ENCODE data around the gene CCNT2.
"Not testable (repeated sequence)": the region's sequence is repeated elsewhere in the genome, so short reads cannot be mapped to it uniquely, and the experiment has no call there.

The CCNT2 gene

DNA sequence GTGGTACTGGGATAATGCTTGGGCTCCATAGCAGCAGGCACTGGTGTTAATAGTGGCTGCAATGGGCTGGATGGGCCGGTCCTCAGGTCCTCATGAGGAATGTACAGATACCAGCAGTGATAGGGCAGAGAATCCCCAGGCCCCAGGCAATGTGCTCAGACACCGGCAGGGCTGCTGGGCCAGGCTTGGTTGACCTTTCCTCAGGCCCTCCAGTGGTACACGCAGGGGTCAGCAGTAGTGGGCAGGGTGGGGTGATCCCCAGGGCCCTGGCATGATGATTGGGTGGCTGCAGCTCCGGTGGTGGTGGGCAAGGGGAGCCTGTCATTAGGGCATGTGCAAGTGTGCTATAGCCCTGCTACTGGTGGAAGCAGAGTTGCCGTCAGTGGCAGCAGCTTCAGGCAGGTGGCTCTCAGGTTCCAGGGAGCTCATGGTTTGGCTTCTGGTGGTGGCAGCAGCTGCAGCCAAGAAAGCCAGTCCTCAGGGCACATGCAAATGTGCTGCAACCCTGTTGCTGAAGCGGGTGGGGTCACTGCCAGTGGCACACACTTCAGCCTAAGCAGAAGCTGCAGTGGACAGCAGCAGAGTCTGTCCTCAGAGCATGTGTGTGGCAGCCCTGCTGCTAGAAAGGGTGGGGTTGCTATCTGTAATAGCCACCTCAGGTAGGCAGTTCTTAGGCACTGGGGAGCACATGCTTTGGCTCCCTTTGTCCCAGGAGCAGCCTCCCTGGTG is 56.8 kb downstream of the CCNT2 start:
- TF ChIP-seq, protein P1, sequence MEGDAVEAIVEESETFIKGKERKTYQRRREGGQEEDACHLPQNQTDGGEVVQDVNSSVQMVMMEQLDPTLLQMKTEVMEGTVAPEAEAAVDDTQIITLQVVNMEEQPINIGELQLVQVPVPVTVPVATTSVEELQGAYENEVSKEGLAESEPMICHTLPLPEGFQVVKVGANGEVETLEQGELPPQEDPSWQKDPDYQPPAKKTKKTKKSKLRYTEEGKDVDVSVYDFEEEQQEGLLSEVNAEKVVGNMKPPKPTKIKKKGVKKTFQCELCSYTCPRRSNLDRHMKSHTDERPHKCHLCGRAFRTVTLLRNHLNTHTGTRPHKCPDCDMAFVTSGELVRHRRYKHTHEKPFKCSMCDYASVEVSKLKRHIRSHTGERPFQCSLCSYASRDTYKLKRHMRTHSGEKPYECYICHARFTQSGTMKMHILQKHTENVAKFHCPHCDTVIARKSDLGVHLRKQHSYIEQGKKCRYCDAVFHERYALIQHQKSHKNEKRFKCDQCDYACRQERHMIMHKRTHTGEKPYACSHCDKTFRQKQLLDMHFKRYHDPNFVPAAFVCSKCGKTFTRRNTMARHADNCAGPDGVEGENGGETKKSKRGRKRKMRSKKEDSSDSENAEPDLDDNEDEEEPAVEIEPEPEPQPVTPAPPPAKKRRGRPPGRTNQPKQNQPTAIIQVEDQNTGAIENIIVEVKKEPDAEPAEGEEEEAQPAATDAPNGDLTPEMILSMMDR (IDR thresholded peaks at IDR 0.05; ENCODE audit: low read length, missing control alignments), result no peak
- no peak for DNase-seq (ENCODE audit: low read depth)
- H3K4me3 ChIP-seq (replicated peaks; ENCODE audit: low read depth, low read length), result no peak overlapping the region

DNA sequence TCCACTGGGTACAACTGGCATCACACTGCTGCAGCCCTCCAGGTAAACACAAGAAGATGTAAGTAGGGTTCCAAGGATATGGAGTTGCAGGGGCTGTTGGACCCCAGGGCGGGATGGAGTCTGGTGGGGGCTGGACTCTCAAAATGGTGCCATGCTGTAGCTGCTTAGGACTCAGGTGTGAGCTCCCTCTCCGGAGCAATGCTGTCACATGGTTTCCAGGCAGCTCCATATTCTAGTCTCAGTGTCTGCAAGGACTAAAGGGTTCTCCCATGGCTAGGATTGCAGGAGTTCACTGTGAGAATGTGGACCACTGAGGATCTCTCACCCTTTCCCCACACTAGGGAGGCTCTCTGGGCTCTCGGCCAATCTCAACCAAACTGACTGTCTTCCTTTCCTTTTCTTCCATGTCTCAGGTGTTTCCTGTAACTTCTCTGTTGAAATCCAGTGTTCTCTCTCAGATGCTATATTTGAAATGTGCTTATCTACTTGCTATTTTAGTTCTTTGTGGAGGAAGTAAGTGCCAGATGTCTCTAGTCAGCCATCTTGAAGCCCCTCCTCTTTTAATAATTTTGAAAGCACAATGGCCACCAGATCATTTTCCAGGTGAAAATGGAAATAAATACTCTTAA is 57.6 kb downstream of the CCNT2 start:
- DNase-seq (ENCODE audit: low read depth), result peak; percentile 6
- TF ChIP-seq, protein P1 (IDR thresholded peaks at IDR 0.05; ENCODE audit: low read length, missing control alignments), result no peak
- no peak overlapping the region for H3K4me3 ChIP-seq (replicated peaks; ENCODE audit: low read depth, low read length)

DNA sequence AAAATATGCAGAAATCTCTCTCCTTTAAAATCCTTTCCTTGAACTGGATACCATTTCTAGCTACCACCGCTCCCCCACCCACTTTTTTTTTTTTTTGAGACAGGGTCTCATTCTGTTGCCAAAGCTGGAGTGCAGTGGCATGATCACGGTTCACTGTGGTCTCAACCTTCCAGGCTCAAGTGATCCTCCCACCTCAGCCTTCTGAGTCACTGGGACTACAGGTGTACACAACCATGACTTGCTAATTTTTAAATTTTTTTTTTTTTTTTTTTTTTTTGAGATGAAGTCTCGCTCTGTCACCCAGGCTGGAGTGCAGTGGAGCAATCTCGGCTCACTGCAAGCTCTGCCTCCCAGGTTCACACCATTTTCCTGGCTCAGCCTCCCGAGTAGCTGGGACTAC is 58.5 kb downstream of the CCNT2 start:
- not testable (repeated sequence) for DNase-seq (ENCODE audit: low read depth); H3K4me3 ChIP-seq (replicated peaks; ENCODE audit: low read depth, low read length)

DNA sequence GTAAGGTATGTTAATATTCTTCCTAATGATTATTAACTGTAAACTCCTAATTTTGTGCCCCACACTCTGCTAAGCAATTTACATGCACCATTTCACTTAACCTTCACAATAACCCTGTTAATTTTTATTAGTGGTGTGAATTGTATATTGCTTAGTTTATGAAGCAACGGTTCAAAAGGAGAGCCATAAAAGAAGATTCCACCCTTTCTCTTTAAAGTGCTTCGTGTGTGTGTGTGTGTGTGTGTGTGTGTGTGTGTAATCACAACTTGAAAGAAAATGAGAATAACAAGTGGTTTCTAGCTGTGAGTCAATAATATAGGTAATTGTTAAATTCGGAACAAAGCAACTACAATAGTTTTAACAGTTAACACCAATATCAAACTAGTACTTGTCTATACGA is 60.6 kb downstream of the CCNT2 start:
- no peak overlapping the region for H3K4me3 ChIP-seq (replicated peaks; ENCODE audit: low read depth, low read length)
- no peak for DNase-seq (ENCODE audit: low read depth)
- TF ChIP-seq, protein P1 (IDR thresholded peaks at IDR 0.05; ENCODE audit: low read length, missing control alignments), result no peak

DNA sequence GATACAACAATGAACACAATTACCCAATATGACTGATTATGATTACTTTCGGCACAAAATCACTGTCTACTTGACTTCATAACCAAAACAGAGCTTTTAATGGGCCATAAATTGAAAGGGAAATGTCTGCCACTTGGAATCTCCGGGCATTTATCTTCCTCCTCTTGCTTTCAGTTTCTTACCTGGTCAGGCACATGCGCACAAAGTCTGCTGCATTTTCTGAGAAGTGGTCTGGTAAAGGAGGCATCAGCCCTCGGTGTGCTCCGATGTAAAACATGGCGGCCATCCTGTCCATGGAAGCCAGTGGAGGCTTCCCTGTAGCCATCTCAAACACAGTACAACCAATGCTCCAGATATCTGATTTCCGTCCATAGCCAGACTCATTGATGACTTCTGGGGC is 62.0 kb downstream of the CCNT2 start:
- TF ChIP-seq, protein P1 (IDR thresholded peaks at IDR 0.05; ENCODE audit: low read length, missing control alignments), result no peak
- DNase-seq (ENCODE audit: low read depth), result no peak
- H3K4me3 ChIP-seq (replicated peaks; ENCODE audit: low read depth, low read length), result no peak overlapping the region

DNA sequence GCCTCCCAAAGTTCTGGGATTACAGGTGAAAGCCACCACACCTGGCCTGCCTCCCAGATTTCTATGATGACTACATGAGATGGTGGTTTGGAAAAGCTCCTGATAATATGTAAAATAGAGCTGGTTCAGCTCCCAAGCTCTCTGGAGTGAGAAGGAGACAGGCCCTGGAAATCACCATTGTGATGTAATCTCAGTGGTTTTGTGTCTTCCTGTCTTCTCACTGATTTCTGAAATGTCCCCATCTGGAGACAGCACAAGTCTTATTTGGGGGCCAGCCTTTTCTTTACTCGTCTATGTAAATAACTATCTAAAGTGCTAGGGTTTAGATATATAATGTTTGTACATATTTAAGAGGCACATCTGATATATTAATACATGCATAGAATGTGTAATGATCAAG is 64.0 kb downstream of the CCNT2 start:
- no peak overlapping the region for H3K4me3 ChIP-seq (replicated peaks; ENCODE audit: low read depth, low read length)
- TF ChIP-seq, protein P1 (IDR thresholded peaks at IDR 0.05; ENCODE audit: low read length, missing control alignments), result no peak
- no peak for DNase-seq (ENCODE audit: low read depth)

DNA sequence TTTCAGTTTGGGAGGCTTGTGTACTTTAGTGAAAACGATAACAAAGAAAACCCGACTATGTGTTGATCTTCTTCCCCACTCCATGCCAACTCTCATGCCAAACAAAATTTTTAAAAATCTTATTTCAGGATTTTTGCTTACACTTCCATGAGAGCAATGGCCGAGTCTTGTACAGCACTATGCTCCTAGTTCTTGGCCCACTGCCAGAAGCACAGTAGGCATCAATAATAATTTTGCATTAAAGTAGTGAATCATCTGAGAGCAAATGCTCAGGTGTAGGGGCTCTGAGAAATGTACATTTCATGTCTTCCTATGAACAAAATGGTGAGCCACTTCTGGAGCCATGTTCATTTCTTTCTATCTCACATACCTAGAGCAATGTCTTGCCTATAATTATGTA is 66.4 kb downstream of the CCNT2 start:
- no peak for DNase-seq (ENCODE audit: low read depth)
- TF ChIP-seq, protein P1 (IDR thresholded peaks at IDR 0.05; ENCODE audit: low read length, missing control alignments), result no peak
- no peak overlapping the region for H3K4me3 ChIP-seq (replicated peaks; ENCODE audit: low read depth, low read length)
